DMS53 treated with DMSO at 0.1 percent for 48 hours (cell line): Measurements from ENCODE around the gene TTC7B.
"Not testable (repeated sequence)": the region's sequence is repeated elsewhere in the genome, so short reads cannot be mapped to it uniquely, and the experiment has no call there.

ENCODE experiments used
- DNase-seq: peaks from one replicate; lab custom pipeline; 2025; ENCODE audit not compliant: unreplicated experiment; lab: John Stamatoyannopoulos, UW

The TTC7B gene

DNA sequence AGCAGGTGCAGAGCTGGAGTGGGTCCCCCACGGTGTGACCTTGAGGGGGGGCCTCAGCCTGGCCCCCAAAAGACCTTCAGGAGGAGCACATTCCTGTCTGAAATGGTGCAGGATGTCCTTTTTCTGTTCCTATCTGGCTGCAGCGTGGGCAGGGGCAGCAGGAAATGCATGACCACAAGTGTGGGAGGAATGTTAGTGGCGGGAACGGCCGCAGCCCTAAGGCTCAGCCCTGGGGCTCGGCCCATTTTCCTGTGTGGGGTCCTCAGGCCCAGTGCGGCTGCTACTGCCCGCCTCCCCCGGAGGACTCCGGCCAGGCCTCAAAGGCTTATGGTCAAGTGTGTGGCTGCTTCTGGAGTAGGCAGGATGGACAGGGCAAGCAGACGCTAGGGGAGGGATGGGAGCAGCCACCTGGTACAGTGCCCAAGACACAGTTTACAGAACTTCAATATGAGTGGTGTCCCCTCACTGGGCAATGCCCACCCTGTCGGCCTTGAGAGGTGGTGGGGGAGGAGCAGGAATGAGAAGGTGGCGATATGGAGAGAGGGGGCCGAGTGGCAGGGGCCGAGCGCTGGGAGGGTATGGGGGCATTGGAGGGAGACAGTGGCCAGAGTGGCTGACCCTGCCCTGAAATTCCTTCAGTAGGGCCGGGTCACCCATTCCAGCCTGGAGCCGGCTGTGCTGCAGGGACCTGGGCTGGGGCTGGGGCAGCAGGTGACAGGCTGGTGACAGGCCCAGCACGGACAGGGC, 282.0 kb downstream of the TTC7B start:
- DNase-seq = no peak

DNA sequence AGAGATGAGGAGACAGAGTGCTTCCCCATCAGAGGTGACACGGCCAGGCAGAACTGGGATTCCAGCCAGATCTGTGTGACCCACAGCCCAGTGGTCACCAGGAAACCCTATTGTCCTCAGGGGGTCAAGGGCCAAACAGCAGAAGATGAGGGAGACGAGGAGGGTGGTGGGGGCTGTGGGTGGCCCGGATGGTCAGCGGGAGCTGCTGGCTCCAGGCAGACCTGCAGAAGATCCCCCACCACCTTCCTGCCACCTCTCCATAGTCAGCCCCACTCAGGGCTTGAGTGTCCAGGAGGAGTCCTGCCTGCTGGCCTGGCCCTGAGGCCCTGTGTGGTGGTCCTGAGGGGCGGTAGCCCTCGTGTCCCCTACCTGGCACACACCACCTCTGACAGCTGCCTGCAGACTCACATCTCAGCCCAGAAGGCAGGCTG, 282.6 kb downstream of the TTC7B start:
- no peak for DNase-seq

DNA sequence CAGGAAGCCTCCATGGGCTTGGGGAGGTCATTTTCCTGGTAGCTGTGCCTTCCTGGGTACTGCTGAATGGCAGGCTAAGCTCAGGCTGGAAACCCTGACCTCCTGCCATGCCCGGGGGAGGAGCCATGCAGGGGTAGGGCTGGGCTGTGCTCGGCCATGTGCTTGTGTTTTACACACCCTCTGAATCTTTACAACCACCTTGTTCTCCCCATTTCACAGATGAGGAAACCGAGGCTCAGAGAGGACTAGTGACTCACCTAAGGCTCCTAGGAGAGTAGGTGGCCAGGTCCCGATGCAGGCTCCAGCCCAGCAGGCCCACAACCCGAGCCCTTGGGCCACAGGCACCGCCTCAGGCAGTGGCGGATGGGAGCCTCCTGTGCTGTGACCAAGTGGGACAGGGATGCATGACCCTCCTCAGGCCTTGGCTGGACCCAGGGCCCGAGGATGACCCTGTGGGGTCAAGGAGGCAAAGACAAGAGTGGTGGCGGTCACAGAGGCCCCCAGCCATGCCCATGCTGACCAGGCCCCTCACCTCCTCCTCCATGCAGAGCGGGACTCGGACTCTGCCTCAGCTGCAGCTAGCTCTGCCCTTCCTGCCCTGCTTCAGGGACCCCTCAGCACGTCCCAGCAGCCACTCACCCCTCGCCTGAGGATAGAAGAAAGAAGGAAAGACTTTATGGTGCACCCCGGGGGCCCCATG, 283.3 kb downstream of the TTC7B start:
- DNase-seq = no peak

DNA sequence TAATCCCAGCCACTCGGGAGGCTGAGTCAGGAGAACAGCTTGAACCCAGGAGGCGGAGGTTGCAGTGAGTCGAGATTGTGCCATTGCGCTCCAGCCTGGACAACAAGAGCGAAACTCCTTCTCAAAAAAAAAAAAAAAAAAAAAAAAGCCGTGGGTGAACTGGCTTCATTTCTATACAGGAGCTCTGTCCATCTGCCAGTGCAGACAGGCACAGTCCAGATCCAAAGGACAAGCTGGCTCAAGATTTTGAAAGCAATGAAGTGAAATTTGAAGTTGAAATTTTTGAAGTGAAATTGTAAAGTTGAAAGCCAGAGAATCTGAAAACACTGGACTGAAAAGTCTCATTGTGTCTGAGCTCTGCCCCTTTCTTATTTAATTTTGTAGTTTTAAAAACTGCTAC, 284.7 kb downstream of the TTC7B start:
- DNase-seq = no peak

DNA sequence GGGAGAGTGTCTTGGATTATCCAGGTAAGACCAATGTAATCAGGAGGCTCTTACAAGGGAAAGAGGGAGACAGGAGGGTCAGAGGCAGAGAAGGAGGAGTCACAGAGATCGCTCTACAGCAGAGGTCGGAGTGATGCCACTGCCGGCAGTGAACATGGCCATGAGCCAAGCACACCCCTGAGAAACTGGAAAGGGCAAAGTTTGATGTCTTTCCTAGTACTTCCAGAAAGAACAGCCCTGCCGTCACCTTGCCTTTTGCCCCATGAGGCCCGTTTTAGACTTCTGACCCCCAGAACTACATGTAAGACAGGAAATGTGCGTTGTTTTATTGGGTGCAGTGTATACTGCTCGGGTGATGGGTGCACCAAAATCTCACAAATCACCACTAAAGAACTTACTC, 285.7 kb downstream of the TTC7B start:
- DNase-seq = no peak

DNA sequence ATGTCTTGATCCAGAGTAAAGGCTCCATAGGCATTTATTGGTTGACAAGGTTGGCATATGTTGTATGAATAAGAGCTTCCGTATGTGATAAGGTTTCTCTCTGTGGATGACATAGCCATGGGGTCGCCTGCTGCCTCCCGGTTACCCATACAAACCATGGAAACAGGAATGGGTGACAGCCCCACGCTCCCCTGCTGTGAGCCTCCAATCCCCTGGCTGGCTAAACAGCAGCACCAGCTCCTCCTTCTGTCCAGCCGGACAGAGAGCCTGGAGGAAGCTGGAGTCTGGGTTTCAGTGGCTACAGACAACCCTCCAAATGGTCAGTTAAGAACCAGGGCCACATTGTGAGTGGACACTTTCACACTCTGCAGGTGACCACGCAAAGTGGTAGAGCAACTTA, 288.3 kb downstream of the TTC7B start:
- no peak for DNase-seq

DNA sequence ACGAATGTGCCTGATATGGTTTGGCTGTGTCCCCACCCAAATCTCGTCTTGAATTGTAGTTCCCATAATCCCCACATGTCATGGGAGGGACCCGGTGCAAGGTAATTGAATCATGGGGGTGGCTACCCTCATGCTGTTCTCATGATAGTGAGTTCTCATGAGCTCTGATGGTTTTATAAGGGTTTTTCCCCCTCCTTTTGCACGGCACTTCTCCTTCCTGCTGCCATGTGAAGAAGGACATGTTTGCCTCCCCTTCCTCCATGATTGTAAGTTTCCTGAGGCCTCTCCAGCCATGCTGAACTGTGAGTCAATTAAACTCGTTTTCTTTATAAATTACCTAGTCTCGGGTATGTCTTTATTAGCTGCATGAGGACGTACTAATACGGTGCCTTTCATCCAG, 289.7 kb downstream of the TTC7B start:
- DNase-seq = not testable (repeated sequence)

DNA sequence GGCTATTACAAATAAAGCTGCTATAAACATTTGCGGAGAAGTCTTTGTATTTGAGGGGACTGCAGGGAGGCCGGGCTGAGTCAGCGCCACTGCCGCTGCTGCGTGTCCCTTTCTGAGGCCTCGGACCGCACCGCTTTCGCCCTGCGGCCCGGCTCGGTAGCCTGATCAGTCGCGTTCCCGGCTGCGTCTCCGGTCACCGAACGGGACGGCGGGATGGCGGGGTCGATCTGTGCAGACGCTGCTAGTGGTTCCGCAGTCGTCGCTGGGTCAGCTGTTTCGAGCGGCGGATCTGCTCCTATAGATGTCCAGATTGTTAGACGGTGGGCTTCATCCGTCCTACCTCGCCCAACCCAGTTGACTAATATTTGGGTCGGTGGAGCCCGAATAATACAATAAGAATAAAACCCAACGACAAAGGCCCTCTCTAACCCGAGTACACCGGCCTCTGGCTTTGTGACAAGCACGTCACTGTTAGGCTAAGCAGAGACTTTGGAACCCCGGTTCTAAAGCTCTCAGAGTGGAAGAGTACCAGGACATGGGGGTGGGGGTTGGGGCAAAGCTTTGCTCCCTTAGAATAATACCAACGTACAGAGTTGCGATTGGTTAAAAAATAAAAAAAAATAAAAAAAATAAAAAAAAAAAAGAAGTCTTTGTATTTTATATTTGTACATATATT, 290.7 kb downstream of the TTC7B start:
- not testable (repeated sequence) for DNase-seq

DNA sequence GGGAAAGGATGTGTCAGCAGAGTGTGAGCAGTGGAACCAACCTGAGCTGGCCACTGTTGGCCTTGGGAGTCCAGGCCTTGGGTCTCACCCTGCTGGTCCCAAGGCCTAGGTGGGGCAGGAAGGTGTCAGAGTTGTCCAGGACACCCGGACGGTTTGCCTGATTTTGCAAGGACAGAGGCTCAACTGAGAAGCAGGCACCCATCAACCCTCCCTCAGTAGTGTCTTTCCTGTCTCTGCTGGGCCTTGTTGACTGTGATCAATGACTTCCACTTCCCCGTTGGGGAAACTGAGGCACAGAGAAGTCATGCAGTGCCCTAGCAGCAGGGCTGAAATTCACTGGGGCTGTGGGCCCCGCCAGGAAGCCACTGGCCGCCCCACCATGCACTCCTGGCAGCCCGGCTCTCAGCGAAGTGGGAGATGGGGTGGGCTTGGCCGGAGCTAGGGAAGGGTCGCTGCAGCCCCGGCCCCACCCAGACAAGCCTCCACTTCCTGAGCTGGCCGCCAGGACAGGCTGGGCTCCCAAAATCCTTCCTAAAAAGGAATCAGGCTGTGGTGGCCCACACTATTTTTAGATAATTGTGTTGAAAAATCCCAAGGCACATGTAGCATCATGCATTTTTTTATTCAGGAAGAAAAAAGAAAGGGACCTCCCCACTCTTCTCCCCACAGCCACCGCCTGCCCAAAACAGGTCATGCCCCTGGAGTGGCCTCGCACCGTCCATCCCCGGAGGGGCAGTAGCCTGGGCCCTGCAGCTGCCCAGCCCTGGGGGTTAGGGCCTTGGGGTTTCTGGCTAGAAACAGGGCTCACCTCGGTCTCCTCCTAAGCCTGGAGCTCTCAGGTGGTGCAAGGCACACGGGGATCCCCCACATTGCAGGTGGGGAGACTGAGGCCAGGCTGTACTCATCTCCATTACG, 292.0 kb downstream of the TTC7B start:
- no peak for DNase-seq

DNA sequence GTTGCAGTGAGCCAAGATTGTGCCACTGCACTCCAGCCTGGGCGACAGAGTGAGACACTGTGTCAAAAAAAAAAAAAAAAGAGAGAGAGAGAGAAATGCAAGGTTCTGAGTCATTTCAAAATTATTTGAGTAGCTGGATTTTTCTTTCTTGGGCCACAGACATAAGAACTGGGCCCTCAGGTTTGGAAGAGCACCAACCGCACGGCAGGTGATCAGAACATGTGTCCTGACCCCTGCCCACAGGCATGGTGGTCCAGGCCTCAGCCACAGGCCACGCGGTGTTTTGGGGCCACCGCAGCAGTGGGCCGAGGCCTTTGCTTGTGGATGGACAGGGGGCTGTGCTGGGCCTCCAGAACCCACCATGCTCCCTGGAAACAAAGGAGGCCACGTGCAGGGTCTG, 292.7 kb downstream of the TTC7B start:
- DNase-seq = no peak

DNA sequence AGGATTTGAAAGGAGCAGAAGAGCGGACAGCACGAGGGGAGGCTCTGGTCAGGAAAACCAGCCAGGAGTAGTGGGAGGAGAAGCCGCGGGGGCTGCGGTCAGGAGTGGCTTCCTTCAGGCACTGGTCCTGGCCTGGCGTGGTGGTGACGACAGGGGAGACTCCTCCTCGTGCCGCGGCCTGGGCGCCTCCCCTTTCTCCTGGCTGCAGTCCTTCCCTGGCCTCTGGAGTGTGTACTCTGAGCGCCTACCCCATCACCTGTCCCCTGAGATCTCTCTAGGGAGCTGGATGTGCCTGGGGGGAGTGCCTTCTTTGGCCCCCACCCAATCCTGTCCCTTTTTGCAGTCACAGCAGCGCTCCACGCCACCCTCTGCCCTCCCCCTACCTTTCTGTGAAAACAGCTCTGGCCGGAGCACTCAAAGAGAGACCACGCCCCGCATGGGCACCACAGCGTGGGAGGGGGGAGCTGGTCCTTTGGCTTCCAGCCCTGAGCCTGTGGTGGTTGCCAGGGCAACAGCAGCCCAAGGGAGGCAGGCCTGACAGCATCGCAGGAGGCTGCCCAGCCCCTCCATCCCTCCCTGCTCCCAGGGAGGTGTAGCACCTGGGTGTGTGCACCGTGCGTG, 293.5 kb downstream of the TTC7B start:
- DNase-seq = peak; percentile 54

DNA sequence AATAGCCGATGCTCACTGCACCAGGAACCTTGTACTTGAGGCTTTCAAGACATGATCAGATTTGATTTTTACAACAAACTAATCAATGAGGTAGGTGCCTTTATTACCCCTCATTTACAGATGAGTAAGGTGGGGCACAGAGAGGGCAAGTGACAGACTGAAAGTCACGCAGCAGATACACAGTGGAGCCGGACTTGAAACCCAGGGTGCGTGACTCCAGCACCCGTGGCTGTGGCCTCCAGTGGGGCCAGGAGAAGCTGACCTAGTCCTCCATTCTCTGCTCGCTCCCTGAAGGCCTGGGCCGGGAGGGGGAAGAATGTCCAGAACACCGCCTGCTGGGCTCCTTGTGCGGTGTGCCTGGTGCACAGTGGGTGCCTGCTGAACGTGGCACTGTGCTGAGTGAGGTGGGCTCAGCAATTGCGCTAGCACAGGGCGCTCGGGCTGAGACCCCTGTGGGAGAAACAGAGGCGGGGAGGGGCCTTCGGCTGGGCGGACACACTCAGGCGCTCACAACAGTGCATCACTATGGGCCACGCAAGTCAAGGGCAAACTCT, 294.2 kb downstream of the TTC7B start:
- no peak for DNase-seq

DNA sequence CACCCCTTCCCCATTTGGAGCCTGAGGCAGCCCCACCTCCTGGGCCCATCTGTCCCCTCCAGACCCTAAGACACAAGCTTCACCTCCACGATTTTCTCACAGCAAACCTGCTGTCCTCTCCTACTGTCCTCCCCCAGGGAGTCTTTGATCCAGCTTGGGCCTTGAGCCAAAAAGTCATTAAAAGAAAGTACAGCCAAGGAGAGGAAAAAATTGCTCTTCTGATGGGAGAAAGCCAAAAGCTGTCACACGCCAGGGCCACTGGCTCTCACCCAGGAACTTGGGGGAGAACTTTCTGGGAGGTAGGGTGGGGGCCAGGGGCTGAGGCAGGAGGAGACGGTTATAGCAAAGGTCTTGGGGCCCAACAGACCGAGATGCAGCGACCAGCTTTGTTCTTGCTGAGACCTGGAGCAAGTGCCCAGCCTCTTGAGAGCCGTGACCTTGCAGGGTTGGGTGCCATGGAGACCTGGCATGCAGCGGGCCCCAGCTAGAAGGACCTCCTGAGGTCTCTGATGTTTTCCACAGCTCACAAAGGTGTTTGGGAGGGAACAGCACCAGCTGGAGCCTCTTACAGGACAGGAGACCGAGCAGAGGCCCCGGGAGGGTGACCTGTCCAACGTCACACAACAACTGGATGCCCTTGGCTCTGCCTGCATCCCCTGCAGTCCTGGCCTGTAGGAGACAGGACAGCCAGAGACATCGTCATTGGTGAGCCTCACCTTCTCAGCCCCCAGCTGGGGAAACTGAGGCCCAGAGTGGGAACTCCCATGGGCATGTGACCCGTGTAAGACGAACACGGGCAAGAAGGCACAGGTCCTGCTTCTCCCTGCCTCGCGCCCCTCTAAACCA, 294.9 kb downstream of the TTC7B start:
- DNase-seq = no peak

DNA sequence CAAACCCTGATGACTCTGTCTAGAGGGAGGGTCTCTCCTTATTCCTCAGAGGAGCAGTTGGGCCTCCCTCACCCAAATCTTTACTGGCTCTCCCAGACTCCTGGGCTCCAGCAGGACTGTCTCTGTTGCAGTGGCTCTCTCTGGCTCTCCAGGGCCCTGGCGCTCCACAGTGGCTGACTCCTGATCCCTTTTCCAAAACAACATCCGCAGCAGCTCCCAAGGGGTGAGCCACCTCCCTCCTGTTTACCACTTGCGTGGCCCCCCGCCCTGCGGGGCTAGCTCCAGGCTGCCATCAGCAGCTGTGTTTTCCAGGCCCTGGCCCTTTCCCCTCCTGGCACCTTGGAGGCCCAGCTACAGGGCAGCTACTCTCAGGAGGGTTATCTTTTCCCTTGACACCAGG, 295.9 kb downstream of the TTC7B start:
- DNase-seq = no peak

DNA sequence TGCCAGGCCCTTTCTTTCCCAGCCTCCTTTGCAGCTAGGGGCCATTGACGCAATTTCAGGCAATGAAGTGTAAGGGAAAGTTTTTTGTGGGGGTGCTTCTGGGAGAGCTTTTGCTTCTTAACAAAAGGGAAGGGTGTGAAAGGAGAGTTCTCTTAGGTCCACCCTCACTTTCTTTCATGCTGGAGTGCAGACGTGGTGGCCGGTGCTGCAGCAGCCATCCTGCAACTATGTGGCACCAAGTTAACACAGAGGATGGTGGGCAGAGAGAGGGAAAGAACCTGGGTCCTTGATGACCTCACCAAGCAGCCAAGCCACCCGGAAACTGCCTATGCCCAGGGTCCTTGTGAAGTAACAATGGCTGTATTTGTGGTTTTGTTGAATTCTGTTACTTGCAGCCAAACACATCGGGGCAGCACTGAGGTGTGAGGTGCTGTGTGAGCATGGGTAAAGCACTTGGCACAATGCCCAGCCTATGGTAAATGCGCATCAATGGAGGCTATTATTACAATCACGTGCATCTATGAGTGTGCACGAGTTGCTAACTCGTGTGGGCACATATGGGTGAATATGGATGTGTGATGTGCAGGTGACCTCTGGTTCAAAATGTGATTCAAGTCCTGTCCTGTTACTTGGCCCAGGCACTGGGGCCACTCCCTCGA, 296.8 kb downstream of the TTC7B start:
- DNase-seq = no peak

DNA sequence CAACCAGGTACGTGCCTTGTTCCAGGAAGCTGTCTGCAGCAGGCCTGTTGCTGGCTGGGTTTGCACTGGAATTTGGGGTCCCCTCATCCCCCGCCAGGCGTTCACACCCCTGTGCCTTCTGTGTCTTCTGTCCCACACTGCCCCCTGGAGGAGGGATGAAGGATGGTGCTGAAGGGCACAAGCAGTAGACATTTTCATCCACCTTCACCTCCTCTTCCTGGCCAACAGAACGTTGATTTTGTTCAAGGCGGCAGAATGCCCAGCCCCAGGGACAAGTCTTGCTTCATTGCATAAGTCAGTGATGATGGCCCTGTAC, 297.3 kb downstream of the TTC7B start:
- DNase-seq = no peak

DNA sequence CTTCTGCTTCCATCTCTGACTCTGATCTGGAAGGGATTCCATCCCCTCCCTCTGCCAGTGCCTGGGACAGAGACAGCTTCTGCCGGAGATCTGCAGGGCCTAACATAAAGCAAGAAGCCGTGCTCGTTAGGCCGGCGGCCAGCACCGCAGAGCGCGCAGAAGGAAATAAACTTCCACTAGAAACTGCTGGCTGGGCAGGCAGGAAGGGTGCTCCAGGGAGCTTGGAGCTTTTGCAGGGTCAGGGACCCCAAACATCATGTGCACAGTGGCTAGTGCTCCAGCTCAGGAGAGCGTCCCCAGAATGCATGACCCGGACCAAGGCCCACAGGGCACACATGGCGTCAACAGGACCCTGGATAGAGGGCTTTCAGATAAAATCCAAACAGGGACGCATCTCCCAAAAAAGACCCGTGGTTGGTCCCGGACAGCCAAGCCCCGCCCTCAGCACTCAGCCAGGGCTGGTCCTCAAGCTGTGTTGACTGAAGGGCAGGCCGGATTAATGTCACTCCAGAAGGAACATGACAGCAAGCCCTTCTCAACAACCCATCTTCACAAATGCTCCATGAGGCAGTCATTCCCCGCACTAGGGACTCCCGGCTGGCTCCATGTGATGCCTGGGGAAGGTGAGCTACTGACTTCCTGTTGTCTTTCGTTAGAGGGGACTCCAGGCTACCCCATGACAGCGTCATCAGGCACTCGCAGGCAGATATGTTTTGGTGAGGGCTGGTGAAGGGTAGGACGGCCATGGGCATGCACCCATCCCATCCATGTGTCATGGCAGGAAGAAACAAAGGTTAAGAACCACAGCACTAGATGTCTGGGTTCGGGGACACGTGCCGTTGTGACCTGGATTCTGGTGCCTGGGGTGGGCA, 297.9 kb downstream of the TTC7B start:
- DNase-seq = no peak
